ENCODE data around the gene NR2F1-AS1.
"Not testable (repeated sequence)": the region's sequence is repeated elsewhere in the genome, so short reads cannot be mapped to it uniquely, and the experiment has no call there.

Gene NR2F1-AS1

GRCh38 chr5:93570294-93571113, 10.5 kb downstream of the NR2F1-AS1 start:
- H3K27ac Mint-ChIP-seq: no peak overlapping the region
- peaks cover 79% of the 10 kb centered on the region for H3K27me3 Mint-ChIP-seq
- peak overlapping the region; percentile 60 for H3K4me3 Mint-ChIP-seq
- intact Hi-C loops (cut with micrococcal nuclease): no loop called here
- no peaks in the 10 kb centered on the region for H3K9me3 Mint-ChIP-seq
- H3K36me3 Mint-ChIP-seq (ENCODE audit: low read depth): no peaks in the 10 kb centered on the region
- peaks cover 32% of the 10 kb centered on the region for H3K4me1 Mint-ChIP-seq (ENCODE audit: low read depth)

- Mint-ChIP-seq H3K4me3 (no peak overlapping the region), H3K36me3 (ENCODE audit: low read depth) (no peaks in the 10 kb centered on the region), H3K27ac (no peak overlapping the region), H3K27me3 (peaks cover 69% of the 10 kb centered on the region), H3K4me1 (ENCODE audit: low read depth) (peaks cover 32% of the 10 kb centered on the region), H3K9me3 (no peaks in the 10 kb centered on the region)
- intact Hi-C loops (cut with micrococcal nuclease): no loop called here
Measured at GRCh38 chr5:93569300-93570160, 11.5 kb downstream of the NR2F1-AS1 start.

GRCh38 chr5:93567424-93567823, 13.6 kb downstream of the NR2F1-AS1 start:
- H3K4me1 Mint-ChIP-seq (ENCODE audit: low read depth): peaks cover 25% of the 10 kb centered on the region
- no peak overlapping the region for H3K27ac Mint-ChIP-seq
- H3K36me3 Mint-ChIP-seq (ENCODE audit: low read depth): no peaks in the 10 kb centered on the region
- H3K9me3 Mint-ChIP-seq: no peaks in the 10 kb centered on the region
- no peak overlapping the region for H3K4me3 Mint-ChIP-seq
- peaks cover 59% of the 10 kb centered on the region for H3K27me3 Mint-ChIP-seq
- intact Hi-C loops (cut with micrococcal nuclease): no loop called here

GRCh38 chr5:93566091-93566490, 14.9 kb downstream of the NR2F1-AS1 start:
- intact Hi-C loops (cut with micrococcal nuclease): no loop called here
- Mint-ChIP-seq H3K9me3 (no peaks in the 10 kb centered on the region), H3K4me3 (no peak overlapping the region), H3K4me1 (ENCODE audit: low read depth) (peaks cover 14% of the 10 kb centered on the region), H3K36me3 (ENCODE audit: low read depth) (no peaks in the 10 kb centered on the region), H3K27ac (no peak overlapping the region), H3K27me3 (peaks cover 47% of the 10 kb centered on the region)

- H3K36me3 Mint-ChIP-seq (ENCODE audit: low read depth): no peaks in the 10 kb centered on the region
- H3K4me3 Mint-ChIP-seq: no peak overlapping the region
- no peaks in the 10 kb centered on the region for H3K9me3 Mint-ChIP-seq
- H3K27me3 Mint-ChIP-seq: peaks cover 7% of the 10 kb centered on the region
- H3K27ac Mint-ChIP-seq: no peak overlapping the region
- intact Hi-C loops (cut with micrococcal nuclease): no loop called here
- no peaks in the 10 kb centered on the region for H3K4me1 Mint-ChIP-seq (ENCODE audit: low read depth)
Measured at GRCh38 chr5:93557021-93557604, 23.9 kb downstream of the NR2F1-AS1 start.

GRCh38 chr5:93549594-93549993, 31.4 kb downstream of the NR2F1-AS1 start:
- H3K4me3 Mint-ChIP-seq; H3K27me3 Mint-ChIP-seq; H3K9me3 Mint-ChIP-seq; H3K36me3 Mint-ChIP-seq (ENCODE audit: low read depth); H3K4me1 Mint-ChIP-seq (ENCODE audit: low read depth); H3K27ac Mint-ChIP-seq; intact Hi-C loops (cut with micrococcal nuclease): not testable (repeated sequence)

GRCh38 chr5:93545872-93546271, 35.1 kb downstream of the NR2F1-AS1 start:
- no peaks in the 10 kb centered on the region for H3K9me3 Mint-ChIP-seq
- H3K4me3 Mint-ChIP-seq: no peak overlapping the region
- no peaks in the 10 kb centered on the region for H3K4me1 Mint-ChIP-seq (ENCODE audit: low read depth)
- intact Hi-C loops (cut with micrococcal nuclease): no loop called here
- H3K27ac Mint-ChIP-seq: no peak overlapping the region
- no peaks in the 10 kb centered on the region for H3K36me3 Mint-ChIP-seq (ENCODE audit: low read depth)
- peaks cover 3% of the 10 kb centered on the region for H3K27me3 Mint-ChIP-seq

- Mint-ChIP-seq H3K36me3 (ENCODE audit: low read depth) (no peaks in the 10 kb centered on the region), H3K4me1 (ENCODE audit: low read depth) (no peaks in the 10 kb centered on the region), H3K27ac (no peak overlapping the region), H3K9me3 (peaks cover 9% of the 10 kb centered on the region), H3K27me3 (no peaks in the 10 kb centered on the region), H3K4me3 (no peak overlapping the region)
- intact Hi-C loops (cut with micrococcal nuclease): no loop called here
Measured at GRCh38 chr5:93532370-93532769, 48.6 kb downstream of the NR2F1-AS1 start.

- H3K27me3 Mint-ChIP-seq; H3K36me3 Mint-ChIP-seq (ENCODE audit: low read depth); H3K4me3 Mint-ChIP-seq; H3K27ac Mint-ChIP-seq; H3K4me1 Mint-ChIP-seq (ENCODE audit: low read depth); intact Hi-C loops (cut with micrococcal nuclease): not testable (repeated sequence)
- peaks cover 32% of the 10 kb centered on the region for H3K9me3 Mint-ChIP-seq
Measured at GRCh38 chr5:93521815-93522214, 59.2 kb downstream of the NR2F1-AS1 start.

GRCh38 chr5:93519740-93520139, 61.3 kb downstream of the NR2F1-AS1 start:
- Mint-ChIP-seq H3K27ac (no peak overlapping the region), H3K4me1 (ENCODE audit: low read depth) (no peaks in the 10 kb centered on the region), H3K27me3 (no peaks in the 10 kb centered on the region), H3K36me3 (ENCODE audit: low read depth) (no peaks in the 10 kb centered on the region), H3K9me3 (peaks cover 12% of the 10 kb centered on the region), H3K4me3 (no peak overlapping the region)
- intact Hi-C loops (cut with micrococcal nuclease): no loop called here

GRCh38 chr5:93517828-93518227, 63.2 kb downstream of the NR2F1-AS1 start:
- H3K27me3 Mint-ChIP-seq: no peaks in the 10 kb centered on the region
- H3K4me3 Mint-ChIP-seq: no peak overlapping the region
- H3K36me3 Mint-ChIP-seq (ENCODE audit: low read depth): no peaks in the 10 kb centered on the region
- H3K4me1 Mint-ChIP-seq (ENCODE audit: low read depth): no peaks in the 10 kb centered on the region
- H3K27ac Mint-ChIP-seq: no peak overlapping the region
- intact Hi-C loops (cut with micrococcal nuclease): no loop called here
- no peaks in the 10 kb centered on the region for H3K9me3 Mint-ChIP-seq

- no peaks in the 10 kb centered on the region for H3K9me3 Mint-ChIP-seq
- H3K27ac Mint-ChIP-seq: no peak overlapping the region
- no peaks in the 10 kb centered on the region for H3K4me1 Mint-ChIP-seq (ENCODE audit: low read depth)
- no peak overlapping the region for H3K4me3 Mint-ChIP-seq
- intact Hi-C loops (cut with micrococcal nuclease): no loop called here
- H3K36me3 Mint-ChIP-seq (ENCODE audit: low read depth): no peaks in the 10 kb centered on the region
- H3K27me3 Mint-ChIP-seq: no peaks in the 10 kb centered on the region
Measured at GRCh38 chr5:93513298-93513697, 67.7 kb downstream of the NR2F1-AS1 start.

- Mint-ChIP-seq H3K27me3 (no peaks in the 10 kb centered on the region), H3K36me3 (ENCODE audit: low read depth) (no peaks in the 10 kb centered on the region), H3K27ac (no peak overlapping the region), H3K4me1 (ENCODE audit: low read depth) (no peaks in the 10 kb centered on the region), H3K9me3 (no peaks in the 10 kb centered on the region), H3K4me3 (no peak overlapping the region)
- intact Hi-C loops (cut with micrococcal nuclease): no loop called here
Measured at GRCh38 chr5:93512799-93513198, 68.2 kb downstream of the NR2F1-AS1 start.

GRCh38 chr5:93511445-93511844, 69.6 kb downstream of the NR2F1-AS1 start:
- Mint-ChIP-seq H3K4me1 (ENCODE audit: low read depth) (no peaks in the 10 kb centered on the region), H3K4me3 (no peak overlapping the region)
- intact Hi-C loops (cut with micrococcal nuclease): no loop called here

More at GRCh38 chr5:93511445-93511844, 69.6 kb downstream of the NR2F1-AS1 start:
- H3K9me3 Mint-ChIP-seq: peaks cover 2% of the 10 kb centered on the region
- no peaks in the 10 kb centered on the region for H3K36me3 Mint-ChIP-seq (ENCODE audit: low read depth)
- H3K27ac Mint-ChIP-seq: no peak overlapping the region
- H3K27me3 Mint-ChIP-seq: no peaks in the 10 kb centered on the region

All from dendritic cell treated with granulocyte-macrophage colony-stimulating factor and Interleukin-4, amounts not matched to agents 40 ng/mL and 50 ng/mL, for 4 days (primary cell).